Measurements from ENCODE around the gene USP6.
"Not testable (repeated sequence)": the region's sequence is repeated elsewhere in the genome, so short reads cannot be mapped to it uniquely, and the experiment has no call there.

The USP6 gene

DNA sequence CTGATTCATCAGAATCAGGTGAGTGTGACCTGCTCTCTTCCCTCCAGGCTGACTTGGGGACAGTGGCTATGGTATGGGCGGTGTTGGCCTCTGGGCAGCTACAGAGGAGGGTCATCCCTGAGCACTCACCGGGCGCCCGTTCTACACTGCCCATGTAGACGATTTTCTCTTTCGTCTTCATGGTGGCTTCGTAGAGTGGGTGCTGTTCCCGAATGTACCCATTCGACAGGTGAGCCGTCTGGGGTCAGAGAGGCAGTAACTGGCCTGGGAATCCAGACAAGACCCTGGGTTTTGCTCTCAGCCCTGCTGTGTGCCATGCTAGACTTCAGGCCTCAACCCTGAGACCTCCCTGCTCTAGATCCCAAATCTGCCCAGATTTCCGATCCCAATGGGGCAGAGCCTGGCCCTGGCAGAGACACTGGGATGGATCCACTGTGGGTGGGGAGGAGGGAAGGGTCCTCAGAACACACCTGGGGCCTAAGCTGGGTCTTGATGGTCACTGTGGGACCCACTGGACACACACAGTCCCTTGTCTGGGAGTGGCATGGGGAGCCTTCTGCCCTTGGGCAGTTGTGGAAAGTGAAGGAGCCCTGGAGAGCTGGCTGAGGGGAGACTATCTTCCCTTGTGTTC lies 13.2 kb downstream of the USP6 start:
- Histone ChIP-seq H3K36me3 (ENCODE audit: control insufficient read depth in 5 of 5, insufficient read depth in 5 of 5, low read length in 5 of 5) (no peaks in the 10 kb centered on the region), H3K27me3 (ENCODE audit: control insufficient read depth in 5 of 5, insufficient read depth in 4 of 5, low read length in 5 of 5) (peaks cover 0 to 5% (median 4%) of the 10 kb centered on the region in 5 donors), H3K4me3 (ENCODE audit: low read depth in 1 of 5, low read length in 5 of 5) (no peak overlapping the region), H3K4me1 (ENCODE audit: control insufficient read depth in 5 of 5, insufficient read depth in 5 of 5, low read length in 5 of 5) (peaks cover 0 to 5% (median 0%) of the 10 kb centered on the region in 5 donors), H3K9ac (ENCODE audit: low read length in 5 of 5) (no peak overlapping the region), H3K27ac (ENCODE audit: low read depth, low read length) (no peak overlapping the region), H3K9me3 (ENCODE audit: control insufficient read depth in 5 of 5, low read length in 5 of 5) (no peaks in the 10 kb centered on the region)

DNA sequence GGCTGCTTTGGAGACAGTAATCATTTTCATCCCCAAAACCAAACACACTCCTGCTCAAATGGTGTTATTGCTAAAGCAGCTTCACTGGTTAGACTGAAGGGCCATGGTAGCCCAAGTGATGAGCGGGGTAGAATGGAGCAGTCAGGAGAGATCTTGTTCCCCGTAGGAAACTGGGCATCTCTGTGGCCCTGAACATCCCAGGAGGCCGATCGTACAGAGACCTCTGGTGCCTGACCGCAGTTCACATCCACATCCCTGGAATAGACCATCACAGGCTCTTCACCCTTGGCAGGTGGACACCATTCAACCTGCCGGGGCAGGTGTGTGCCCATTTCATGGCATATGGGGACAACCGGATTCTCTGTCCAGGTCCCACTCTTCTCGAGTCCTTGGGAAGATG lies 13.9 kb downstream of the USP6 start:
- H3K27ac ChIP-seq (ENCODE audit: low read depth, low read length); H3K36me3 ChIP-seq (ENCODE audit: control insufficient read depth in 5 of 5, insufficient read depth in 5 of 5, low read length in 5 of 5); H3K9me3 ChIP-seq (ENCODE audit: control insufficient read depth in 5 of 5, low read length in 5 of 5); H3K4me3 ChIP-seq (ENCODE audit: low read depth in 1 of 5, low read length in 5 of 5); H3K9ac ChIP-seq (ENCODE audit: low read length in 5 of 5); H3K27me3 ChIP-seq (ENCODE audit: control insufficient read depth in 5 of 5, insufficient read depth in 4 of 5, low read length in 5 of 5); H3K4me1 ChIP-seq (ENCODE audit: control insufficient read depth in 5 of 5, insufficient read depth in 5 of 5, low read length in 5 of 5): not testable (repeated sequence)

DNA sequence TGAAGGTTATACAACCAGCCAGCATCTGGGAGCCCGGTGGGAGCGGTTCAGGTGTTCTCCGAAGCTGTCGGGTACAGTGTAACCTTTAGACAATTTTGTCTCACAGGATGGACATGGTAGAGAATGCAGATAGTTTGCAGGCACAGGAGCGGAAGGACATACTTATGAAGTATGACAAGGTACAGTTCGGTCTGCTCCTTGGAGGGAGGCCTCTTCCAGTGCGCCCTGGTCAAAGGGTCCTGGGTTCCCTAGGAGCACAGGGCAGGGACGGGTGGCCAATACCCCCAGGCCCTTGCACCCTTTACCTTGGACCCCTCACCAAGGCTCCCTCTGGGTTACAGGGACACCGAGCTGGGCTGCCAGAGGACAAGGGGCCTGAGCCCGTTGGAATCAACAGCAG lies 14.4 kb downstream of the USP6 start:
- H3K9ac ChIP-seq (ENCODE audit: low read length in 5 of 5); H3K9me3 ChIP-seq (ENCODE audit: control insufficient read depth in 5 of 5, low read length in 5 of 5); H3K4me3 ChIP-seq (ENCODE audit: low read depth in 1 of 5, low read length in 5 of 5): not testable (repeated sequence)

DNA sequence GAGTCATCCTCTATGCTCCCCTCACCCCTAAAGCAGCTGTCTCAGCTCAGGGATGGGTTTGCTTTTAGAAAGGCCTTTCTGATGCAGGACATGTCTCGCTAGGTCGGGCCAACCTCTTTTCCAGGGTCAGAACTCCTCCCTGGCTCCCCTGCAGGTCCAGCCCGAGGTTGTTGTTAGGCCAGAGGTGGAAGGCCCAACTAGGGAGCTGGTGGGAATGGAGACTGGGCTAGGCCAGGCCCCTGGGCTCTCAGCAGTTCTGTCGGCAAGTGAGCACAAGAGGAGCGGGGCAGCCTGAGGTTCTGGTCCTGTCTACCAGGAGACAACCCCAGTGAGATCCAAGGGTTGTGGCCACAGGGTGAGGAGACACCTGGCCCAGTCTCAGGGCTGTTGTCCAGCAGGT lies 14.9 kb downstream of the USP6 start:
- H3K4me3 ChIP-seq (ENCODE audit: low read depth in 1 of 5, low read length in 5 of 5); H3K27ac ChIP-seq (ENCODE audit: low read depth, low read length); H3K4me1 ChIP-seq (ENCODE audit: control insufficient read depth in 5 of 5, insufficient read depth in 5 of 5, low read length in 5 of 5); H3K36me3 ChIP-seq (ENCODE audit: control insufficient read depth in 5 of 5, insufficient read depth in 5 of 5, low read length in 5 of 5); H3K27me3 ChIP-seq (ENCODE audit: control insufficient read depth in 5 of 5, insufficient read depth in 4 of 5, low read length in 5 of 5); H3K9me3 ChIP-seq (ENCODE audit: control insufficient read depth in 5 of 5, low read length in 5 of 5); H3K9ac ChIP-seq (ENCODE audit: low read length in 5 of 5): not testable (repeated sequence)

More for the DNA sequence above, 14.4 kb downstream of the USP6 start:
- H3K27ac ChIP-seq (ENCODE audit: low read depth, low read length); H3K36me3 ChIP-seq (ENCODE audit: control insufficient read depth in 5 of 5, insufficient read depth in 5 of 5, low read length in 5 of 5); H3K4me1 ChIP-seq (ENCODE audit: control insufficient read depth in 5 of 5, insufficient read depth in 5 of 5, low read length in 5 of 5); H3K27me3 ChIP-seq (ENCODE audit: control insufficient read depth in 5 of 5, insufficient read depth in 4 of 5, low read length in 5 of 5): not testable (repeated sequence)

DNA sequence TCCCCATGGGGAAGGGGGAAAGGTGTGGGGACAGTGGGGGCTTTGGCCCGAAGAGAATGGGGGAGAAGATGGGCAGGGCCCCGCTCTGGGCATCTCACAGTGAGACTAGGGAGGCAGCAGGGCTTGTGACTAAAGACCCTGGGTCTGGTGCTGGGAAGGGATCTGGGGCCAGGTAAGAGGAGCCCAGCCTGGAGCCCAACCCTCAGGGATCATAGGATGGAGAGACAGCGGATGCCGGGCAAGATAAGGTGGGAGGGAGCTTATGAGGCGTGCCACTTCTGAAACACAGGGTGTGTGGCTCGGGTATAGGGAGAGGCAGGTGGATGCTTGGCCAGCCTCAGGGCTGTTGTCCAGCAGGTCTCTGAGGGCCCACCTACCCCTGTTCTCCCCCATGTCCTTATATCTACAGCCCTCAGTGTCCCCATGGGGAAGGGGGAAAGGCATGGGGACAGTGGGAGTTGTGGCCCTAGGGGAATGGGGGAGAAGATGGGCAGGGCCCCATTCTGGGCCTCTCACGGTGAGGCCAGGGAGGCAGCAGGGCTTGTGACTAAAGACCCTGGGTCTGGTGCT lies 15.4 kb downstream of the USP6 start:
- Histone ChIP-seq H3K27ac (ENCODE audit: low read depth, low read length) (no peak overlapping the region), H3K9me3 (ENCODE audit: control insufficient read depth in 5 of 5, low read length in 5 of 5) (no peaks in the 10 kb centered on the region), H3K27me3 (ENCODE audit: control insufficient read depth in 5 of 5, insufficient read depth in 4 of 5, low read length in 5 of 5) (peaks cover 0 to 4% (median 2%) of the 10 kb centered on the region in 5 donors), H3K4me1 (ENCODE audit: control insufficient read depth in 5 of 5, insufficient read depth in 5 of 5, low read length in 5 of 5) (peaks cover 0 to 5% (median 0%) of the 10 kb centered on the region in 5 donors), H3K9ac (ENCODE audit: low read length in 5 of 5) (no peak overlapping the region), H3K36me3 (ENCODE audit: control insufficient read depth in 5 of 5, insufficient read depth in 5 of 5, low read length in 5 of 5) (no peaks in the 10 kb centered on the region), H3K4me3 (ENCODE audit: low read depth in 1 of 5, low read length in 5 of 5) (no peak overlapping the region)

DNA sequence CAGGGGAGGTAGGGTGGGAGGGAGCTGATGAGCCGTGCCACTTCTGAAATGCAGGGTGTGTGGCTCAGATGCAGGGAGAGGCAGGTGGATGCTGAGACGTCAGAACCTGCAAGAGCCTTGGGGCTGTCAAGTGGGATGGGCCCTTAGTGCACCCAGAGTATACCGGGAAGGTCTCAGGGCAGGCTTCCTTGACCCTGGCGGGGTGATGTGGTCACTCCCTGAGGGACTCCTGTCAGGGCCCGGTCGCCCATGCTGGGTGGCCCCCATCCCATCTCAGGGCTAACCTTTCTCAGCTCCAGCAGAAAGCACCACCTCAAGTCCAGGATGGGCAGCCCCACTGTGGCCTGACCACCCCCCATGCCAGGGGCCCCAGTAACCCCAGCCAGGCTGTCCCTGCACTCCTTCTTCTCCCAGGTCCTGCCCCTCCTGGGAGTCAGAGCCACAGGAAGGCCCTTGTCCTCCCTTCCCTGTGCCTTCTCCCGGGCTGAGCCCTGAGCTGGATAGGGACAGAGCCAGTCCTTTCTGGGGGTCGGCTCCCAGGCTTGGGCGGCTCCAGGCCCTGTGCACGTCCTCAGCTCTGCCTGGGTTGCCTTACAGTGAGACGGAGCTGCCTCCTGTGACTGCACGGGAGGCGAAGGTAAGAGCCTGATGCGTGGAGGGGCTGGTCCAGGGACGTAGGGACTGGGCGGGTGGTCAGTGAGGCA lies 16.1 kb downstream of the USP6 start:
- H3K9ac ChIP-seq (ENCODE audit: low read length in 5 of 5); H3K27ac ChIP-seq (ENCODE audit: low read depth, low read length); H3K4me1 ChIP-seq (ENCODE audit: control insufficient read depth in 5 of 5, insufficient read depth in 5 of 5, low read length in 5 of 5); H3K27me3 ChIP-seq (ENCODE audit: control insufficient read depth in 5 of 5, insufficient read depth in 4 of 5, low read length in 5 of 5); H3K36me3 ChIP-seq (ENCODE audit: control insufficient read depth in 5 of 5, insufficient read depth in 5 of 5, low read length in 5 of 5); H3K4me3 ChIP-seq (ENCODE audit: low read depth in 1 of 5, low read length in 5 of 5); H3K9me3 ChIP-seq (ENCODE audit: control insufficient read depth in 5 of 5, low read length in 5 of 5): not testable (repeated sequence)

DNA sequence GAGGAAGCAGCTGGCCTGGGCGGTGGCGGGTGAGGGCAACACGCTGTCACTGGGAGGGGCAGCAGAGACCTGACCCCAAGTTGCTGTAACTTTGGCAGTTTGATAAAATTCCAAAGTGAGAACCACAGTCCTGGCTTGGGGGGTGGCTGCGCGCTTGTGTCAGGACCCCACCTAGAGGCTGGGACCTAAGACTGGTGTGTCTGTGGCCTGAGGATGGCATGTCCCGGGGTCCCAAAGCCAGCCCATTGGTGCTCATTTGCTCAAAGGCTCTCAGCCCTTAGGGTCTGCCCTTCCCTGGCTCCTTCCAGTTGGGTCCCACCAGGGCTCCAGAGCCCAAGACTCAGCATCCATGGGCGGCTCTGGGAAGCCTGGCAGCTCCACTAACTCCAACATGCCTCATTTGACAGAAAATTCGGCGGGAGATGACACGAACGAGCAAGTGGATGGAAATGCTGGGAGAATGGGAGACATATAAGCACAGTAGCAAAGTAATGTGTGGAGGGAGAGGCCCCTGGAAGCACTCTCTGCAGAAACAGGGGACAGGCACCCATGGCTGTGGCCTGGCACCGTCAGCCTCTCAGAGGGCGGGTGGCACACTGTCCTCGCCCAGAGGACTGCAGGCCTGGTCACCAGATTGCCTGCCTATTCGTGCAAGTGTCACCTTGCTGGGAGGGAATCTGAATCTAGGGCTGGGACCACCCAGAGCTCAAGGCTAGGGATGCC lies 16.8 kb downstream of the USP6 start:
- H3K9me3 ChIP-seq (ENCODE audit: control insufficient read depth in 5 of 5, low read length in 5 of 5); H3K4me1 ChIP-seq (ENCODE audit: control insufficient read depth in 5 of 5, insufficient read depth in 5 of 5, low read length in 5 of 5); H3K9ac ChIP-seq (ENCODE audit: low read length in 5 of 5); H3K36me3 ChIP-seq (ENCODE audit: control insufficient read depth in 5 of 5, insufficient read depth in 5 of 5, low read length in 5 of 5); H3K4me3 ChIP-seq (ENCODE audit: low read depth in 1 of 5, low read length in 5 of 5); H3K27ac ChIP-seq (ENCODE audit: low read depth, low read length); H3K27me3 ChIP-seq (ENCODE audit: control insufficient read depth in 5 of 5, insufficient read depth in 4 of 5, low read length in 5 of 5): not testable (repeated sequence)

DNA sequence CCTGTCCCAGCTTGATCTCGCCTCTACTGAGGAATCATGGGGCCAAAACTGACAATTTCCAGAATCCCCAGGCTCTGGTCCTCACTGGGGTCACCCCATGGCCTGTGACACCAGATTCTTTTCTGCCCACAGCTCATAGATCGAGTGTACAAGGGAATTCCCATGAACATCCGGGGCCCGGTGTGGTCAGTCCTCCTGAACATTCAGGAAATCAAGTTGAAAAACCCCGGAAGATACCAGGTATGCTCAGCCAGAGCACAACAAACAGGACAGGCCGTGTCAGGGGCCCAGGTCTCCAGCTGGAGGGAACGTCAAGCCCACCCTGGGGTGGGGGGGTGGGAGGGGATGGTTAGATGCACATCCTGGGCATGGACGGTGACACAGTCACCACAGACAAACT lies 17.5 kb downstream of the USP6 start:
- Histone ChIP-seq H3K36me3 (ENCODE audit: control insufficient read depth in 5 of 5, insufficient read depth in 5 of 5, low read length in 5 of 5) (no peaks in the 10 kb centered on the region), H3K9ac (ENCODE audit: low read length in 5 of 5) (no peak overlapping the region), H3K4me3 (ENCODE audit: low read depth in 1 of 5, low read length in 5 of 5) (no peak overlapping the region), H3K27ac (ENCODE audit: low read depth, low read length) (no peak overlapping the region), H3K9me3 (ENCODE audit: control insufficient read depth in 5 of 5, low read length in 5 of 5) (no peaks in the 10 kb centered on the region), H3K27me3 (ENCODE audit: control insufficient read depth in 5 of 5, insufficient read depth in 4 of 5, low read length in 5 of 5) (peaks cover 0 to 2% (median 0%) of the 10 kb centered on the region in 5 donors), H3K4me1 (ENCODE audit: control insufficient read depth in 5 of 5, insufficient read depth in 5 of 5, low read length in 5 of 5) (peaks cover 0 to 5% (median 0%) of the 10 kb centered on the region in 5 donors)

DNA sequence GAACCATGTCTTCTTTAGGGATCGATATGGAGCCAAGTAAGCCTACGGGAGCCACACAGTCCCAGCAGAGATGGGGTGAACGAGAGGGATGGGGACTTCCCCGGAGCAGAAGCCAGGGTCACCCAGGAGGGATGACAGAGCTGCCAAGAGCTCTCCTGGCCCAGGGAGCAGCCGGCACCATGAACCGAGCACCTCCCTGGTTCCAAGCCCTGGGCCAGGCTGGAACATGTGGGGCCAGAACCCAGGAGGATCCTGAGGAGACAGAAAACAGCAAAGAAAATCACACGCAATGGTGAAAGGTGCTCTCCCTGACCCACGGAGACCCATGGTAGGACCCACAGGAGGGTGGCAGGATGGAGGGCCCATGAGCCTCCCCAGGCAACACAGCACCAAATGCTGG lies 18.1 kb downstream of the USP6 start:
- H3K4me1 ChIP-seq (ENCODE audit: control insufficient read depth in 5 of 5, insufficient read depth in 5 of 5, low read length in 5 of 5); H3K4me3 ChIP-seq (ENCODE audit: low read depth in 1 of 5, low read length in 5 of 5); H3K36me3 ChIP-seq (ENCODE audit: control insufficient read depth in 5 of 5, insufficient read depth in 5 of 5, low read length in 5 of 5); H3K9ac ChIP-seq (ENCODE audit: low read length in 5 of 5); H3K27me3 ChIP-seq (ENCODE audit: control insufficient read depth in 5 of 5, insufficient read depth in 4 of 5, low read length in 5 of 5); H3K27ac ChIP-seq (ENCODE audit: low read depth, low read length); H3K9me3 ChIP-seq (ENCODE audit: control insufficient read depth in 5 of 5, low read length in 5 of 5): not testable (repeated sequence)

DNA sequence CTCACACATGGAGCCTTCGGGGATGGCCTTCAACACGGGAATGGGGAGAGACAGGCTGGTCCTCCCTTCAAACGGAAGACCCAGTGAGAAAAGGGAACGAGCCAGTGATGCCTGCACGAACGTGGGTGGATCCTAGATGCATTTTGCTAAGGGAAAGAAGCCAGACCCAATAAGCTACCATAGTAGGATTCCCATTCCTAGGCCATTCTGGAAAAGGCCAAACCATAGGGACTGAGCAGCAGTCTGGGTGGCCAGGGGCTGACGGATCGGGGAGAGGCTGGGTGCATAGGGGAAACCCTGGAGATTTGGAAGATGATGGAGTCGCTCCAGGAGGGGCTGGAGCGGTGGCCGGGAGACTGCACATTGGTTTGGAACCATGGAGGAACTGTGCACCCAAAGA lies 18.7 kb downstream of the USP6 start:
- not testable (repeated sequence) for H3K27me3 ChIP-seq (ENCODE audit: control insufficient read depth in 5 of 5, insufficient read depth in 4 of 5, low read length in 5 of 5); H3K4me1 ChIP-seq (ENCODE audit: control insufficient read depth in 5 of 5, insufficient read depth in 5 of 5, low read length in 5 of 5); H3K4me3 ChIP-seq (ENCODE audit: low read depth in 1 of 5, low read length in 5 of 5); H3K9ac ChIP-seq (ENCODE audit: low read length in 5 of 5); H3K36me3 ChIP-seq (ENCODE audit: control insufficient read depth in 5 of 5, insufficient read depth in 5 of 5, low read length in 5 of 5); H3K9me3 ChIP-seq (ENCODE audit: control insufficient read depth in 5 of 5, low read length in 5 of 5); H3K27ac ChIP-seq (ENCODE audit: low read depth, low read length)
